CD14-positive monocyte (primary cell): ENCODE data around the gene SLC39A1. TPM values are rescaled to one million over a fixed set of nuclear protein-coding genes. Genes with fewer than 3 reads are reported as not detected.

Source experiments
- DNase-seq, 3 donors: peaks; one replicate each; pipeline ENCODE4 v3.0.0-alpha.2; 2011 to 2022
- H2AFZ ChIP-seq: 2 replicates; pipeline ENCODE4 v1.6.0; 2012; ENCODE audit warnings: mild to moderate bottlenecking, low read depth, low read length, inconsistent platforms; ENCODE audit not compliant: insufficient read depth, poor library complexity, severe bottlenecking
- H3K27ac ChIP-seq, 2 donors: 1 replicate in 1 of 2; 2 replicates in 1 of 2; pipeline ENCODE4 v1.5.1; 2012 to 2013; ENCODE audit warnings: low read length in 2 of 2, control low read depth in 1 of 2, inconsistent platforms in 1 of 2, low read depth in 1 of 2, mild to moderate bottlenecking in 1 of 2
- H3K27me3 ChIP-seq, 2 donors: one replicate each; pipeline versions ENCODE4 v1.6.0 to v1.6.1; 2011 to 2013; ENCODE audit warnings: low read length in 2 of 2; ENCODE audit not compliant: control insufficient read depth in 2 of 2, insufficient read depth in 2 of 2
- H3K36me3 ChIP-seq, 2 donors: replicated peaks in 1 of 2; 1 replicate in 1 of 2; 2 replicates in 1 of 2; pipeline versions ENCODE4 v1.5.1 to v1.6.1; 2012 to 2013; ENCODE audit warnings: low read length in 2 of 2, control low read depth in 1 of 2, inconsistent platforms in 1 of 2, mild to moderate bottlenecking in 1 of 2; ENCODE audit not compliant: insufficient read depth in 2 of 2, control insufficient read depth in 1 of 2
- H3K4me1 ChIP-seq, 2 donors: 1 replicate in 1 of 2; 2 replicates in 1 of 2; pipeline versions ENCODE4 v1.5.1 to v1.6.1; 2012 to 2013; ENCODE audit warnings: low read length in 2 of 2, control low read depth in 1 of 2, inconsistent platforms in 1 of 2, mild to moderate bottlenecking in 1 of 2, moderate library complexity in 1 of 2; ENCODE audit not compliant: insufficient read depth in 2 of 2, control insufficient read depth in 1 of 2
- H3K4me2 ChIP-seq: replicated peaks from 2 replicates; pipeline ENCODE3; 2012; ENCODE audit warnings: low read length, moderate library complexity, mild to moderate bottlenecking; ENCODE audit not compliant: poor library complexity, severe bottlenecking; ENCODE audit errors: extremely low read depth
- H3K4me3 ChIP-seq, 3 experiments: fragments of 200-600 bp in 1 of 3; sonication (generic) in 1 of 3; replicated peaks in 1 of 3; 1 replicate in 2 of 3; 2 replicates in 1 of 3; pipeline ENCODE4 v1.5.1; 2011 to 2013; ENCODE audit warnings: low read length in 3 of 3, mild to moderate bottlenecking in 3 of 3, control low read depth in 2 of 3, low read depth in 2 of 3, inconsistent platforms in 1 of 3, moderate library complexity in 1 of 3
- H3K79me2 ChIP-seq: 2 replicates; pipeline ENCODE4 v1.6.0; 2012; ENCODE audit warnings: mild to moderate bottlenecking, control low read depth, inconsistent platforms, low read length, moderate library complexity; ENCODE audit not compliant: insufficient read depth
- H3K9ac ChIP-seq: 2 replicates; pipeline ENCODE4 v1.6.0; 2017; ENCODE audit warnings: low read length, mild to moderate bottlenecking; ENCODE audit not compliant: insufficient read depth, poor library complexity, severe bottlenecking
- H3K9me3 ChIP-seq, 2 donors: replicated peaks in 1 of 2; 1 replicate in 1 of 2; 2 replicates in 1 of 2; pipeline versions ENCODE4 v1.5.1 to v1.6.1; 2012 to 2013; ENCODE audit warnings: low read length in 2 of 2, control low read depth in 1 of 2; ENCODE audit not compliant: control insufficient read depth in 1 of 2, insufficient read depth in 1 of 2
- H4K20me1 ChIP-seq: 2 replicates; pipeline ENCODE4 v1.6.0; 2012; ENCODE audit warnings: mild to moderate bottlenecking, low read length, control low read depth, moderate library complexity; ENCODE audit not compliant: insufficient read depth
- H3K27ac Mint-ChIP-seq, 7 donors: one replicate each; pipeline ENCODE4 v1.8.0; 2020; ENCODE audit warnings: mild to moderate bottlenecking in 7 of 7, mixed read lengths in 7 of 7, moderate library complexity in 6 of 7, inconsistent platforms in 2 of 7
- H3K27me3 Mint-ChIP-seq, 3 donors: one replicate each; pipeline ENCODE4 v1.8.0; 2021 to 2022; ENCODE audit warnings: low read depth in 3 of 3, mild to moderate bottlenecking in 3 of 3, mixed read lengths in 3 of 3, moderate library complexity in 3 of 3, inconsistent platforms in 1 of 3
- H3K36me3 Mint-ChIP-seq, 2 donors: one replicate each; pipeline ENCODE4 v1.8.0; 2020; ENCODE audit warnings: mixed read lengths in 2 of 2, inconsistent platforms in 1 of 2, mild to moderate bottlenecking in 1 of 2
- H3K4me1 Mint-ChIP-seq: one replicate; pipeline ENCODE4 v1.8.0; 2020; ENCODE audit warnings: mild to moderate bottlenecking, mixed read lengths
- H3K4me3 Mint-ChIP-seq, 2 donors: one replicate each; pipeline ENCODE4 v1.8.0; 2020; ENCODE audit warnings: mild to moderate bottlenecking in 2 of 2, mixed read lengths in 2 of 2, moderate library complexity in 1 of 2
- H3K9me3 Mint-ChIP-seq, 7 donors: one replicate each; pipeline ENCODE4 v1.8.0; 2020 to 2022; ENCODE audit warnings: mixed read lengths in 7 of 7, mild to moderate bottlenecking in 6 of 7, moderate library complexity in 6 of 7, inconsistent platforms in 2 of 7
- CTCF ChIP-seq: fragments of 200-600 bp; IDR thresholded peaks from one replicate; pipeline ENCODE4 v1.8.0; 2022; ENCODE audit warnings: antibody characterized with exemption, mild to moderate bottlenecking
- WGBS: methylation state at CpG from one replicate; pipeline ENCODE4 v1.1.5; 2013; ENCODE audit warnings: missing lambda C conversion rate; ENCODE audit not compliant: insufficient coverage; 5-methylcytosine and 5-hydroxymethylcytosine counted together
- intact Hi-C, 2 donors: fragments of 100-400 bp; cut with micrococcal nuclease; formaldehyde crosslinking; loops; one replicate each; pipeline versions ENCODE4 v1.15.0 to v1.15.1; 2023
- polyA plus RNA-seq, 3 donors: library from polyadenylated mRNA; depleted of rRNA in 1 of 3; unstranded in 2 of 3; stranded (reverse) in 1 of 3; fragments of 300-500 nt in 2 of 3; fragments of >200 nt in 1 of 3; fragmentation: Illumina TruSeq in 2 of 3; gene quantifications; 1 replicate in 2 of 3; 2 replicates in 1 of 3; pipeline ENCODE4 v1.2.3, GENCODE V29; 2012 to 2021

The SLC39A1 gene
- polyA plus RNA-seq, 3 donors: 37.6 to 83.1 (median 82.1) TPM

DNA sequence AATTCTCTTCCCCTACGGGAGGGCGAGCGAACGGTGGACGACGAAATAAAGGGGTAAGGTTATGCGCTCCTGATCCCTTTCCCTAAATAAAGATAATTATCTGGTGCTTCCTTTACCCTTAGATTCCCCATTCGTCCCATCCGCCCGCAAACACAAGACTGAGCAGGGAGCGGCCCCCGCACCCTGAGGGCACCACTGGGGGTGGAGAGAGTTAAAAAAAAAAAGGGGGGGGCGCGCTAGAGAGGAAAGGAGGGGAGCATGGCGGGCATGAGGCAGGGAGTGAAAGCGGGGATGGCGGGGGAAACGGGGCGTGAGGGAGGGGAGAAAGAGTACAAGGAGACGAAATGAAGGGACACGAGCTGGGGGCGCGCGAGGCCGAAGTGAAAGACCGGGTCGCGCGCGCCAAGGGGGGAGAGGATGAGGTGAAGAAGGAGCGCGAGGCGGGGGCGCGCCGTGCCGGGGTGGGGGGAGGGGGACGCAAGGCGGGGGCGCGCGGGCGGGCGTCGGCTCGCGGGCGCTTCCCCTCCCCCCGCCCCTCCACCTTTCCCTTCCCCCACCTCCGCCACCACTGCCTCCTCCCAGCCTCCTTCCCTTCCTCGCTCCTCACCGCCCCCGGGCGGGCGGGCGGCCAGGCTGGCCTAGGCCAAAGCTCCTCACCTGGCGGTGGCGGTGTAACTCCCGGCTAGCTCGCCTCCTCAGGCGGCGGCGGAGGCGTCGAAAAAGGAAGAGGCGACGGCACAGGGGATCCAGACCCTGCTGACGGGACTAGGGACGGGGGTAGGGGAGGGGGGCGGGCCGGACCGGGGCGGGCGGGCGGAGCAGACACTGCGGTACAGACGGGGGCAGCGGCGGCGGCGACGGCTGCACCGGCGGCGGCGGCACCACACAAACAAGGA lies 41.0 kb downstream of the SLC39A1 start:
- under 1% methylated on average over 22 of the region's 86 CpGs for WGBS
- H3K4me3 Mint-ChIP-seq: peak overlapping the region; percentile 92 to 95
- peaks cover 53% of the 10 kb centered on the region for H3K79me2 ChIP-seq

More for the DNA sequence above, 41.0 kb downstream of the SLC39A1 start:
- H3K4me1 Mint-ChIP-seq: peaks cover 40% of the 10 kb centered on the region
- H2AFZ ChIP-seq: peak overlapping the region; percentile 72
- no peak for TF ChIP-seq CTCF
- peak overlapping the region; percentile 72 to 97 (median 91) for H3K27ac Mint-ChIP-seq
- peak overlapping the region; percentile 79 for H3K4me2 ChIP-seq
- H3K27me3 Mint-ChIP-seq: peaks cover 0 to 3% (median 0%) of the 10 kb centered on the region in 3 donors
- peaks cover 0 to 17% of the 10 kb centered on the region in 2 donors for H3K36me3 ChIP-seq
- peaks cover 14 to 26% of the 10 kb centered on the region in 2 donors for H3K36me3 Mint-ChIP-seq
- H3K27ac ChIP-seq: peak overlapping the region; percentile 49 to 74
- no peaks in the 10 kb centered on the region for H3K27me3 ChIP-seq
- no peaks in the 10 kb centered on the region for H3K9me3 ChIP-seq
- DNase-seq: peak in 2 of 3 donors; percentile 21 to 28
- H4K20me1 ChIP-seq: peaks cover 39% of the 10 kb centered on the region
- H3K4me3 ChIP-seq: peak overlapping the region; percentile 74 to 83 (median 80)
- H3K4me1 ChIP-seq: peaks cover 31 to 39% of the 10 kb centered on the region in 2 donors
- peak overlapping the region; percentile 65 for H3K9ac ChIP-seq
- intact Hi-C loops: loop anchor here (2.0 to 5.0 kb wide), 4 partner anchors 22 to 115 kb away; partner anchors contain the start of genes CRTC2 (in 1 of the 2) and RAB13 (in 1 of the 2)
- H3K9me3 Mint-ChIP-seq: no peaks in the 10 kb centered on the region
